ENCODE measurements around the gene GPX5. TPM values are rescaled to one million over a fixed set of nuclear protein-coding genes. Genes with fewer than 3 reads are reported as not detected.

GPX5 gene
- total RNA-seq, 2 experiments from 2014 or later: 0.09 TPM; not detected in 1

DNA sequence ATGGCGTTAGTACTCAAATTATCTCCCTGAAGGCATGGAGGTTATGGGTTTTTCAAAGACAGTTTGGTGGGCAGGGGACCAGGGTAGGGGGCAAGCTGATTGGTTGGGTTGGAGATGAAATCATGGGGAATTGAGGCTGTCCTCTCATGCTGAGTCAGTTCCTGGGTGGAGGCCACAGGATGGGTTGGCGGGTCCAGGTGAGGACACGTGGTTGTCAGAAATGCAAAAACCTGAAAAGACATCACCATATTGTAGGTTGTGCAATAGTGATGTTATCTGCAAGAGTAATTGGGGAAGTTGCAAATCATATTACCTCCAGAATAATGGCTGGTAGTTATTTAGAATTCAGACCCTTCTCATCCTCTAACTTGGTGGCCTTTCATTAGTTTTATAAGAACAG is 40.2 kb upstream of the GPX5 start:
- intact Hi-C loops (cut with micrococcal nuclease; ENCODE audit: unreplicated experiment): no loop called here
- no peak overlapping the region for H3K4me2 ChIP-seq (ENCODE audit: low read length)
- no peak overlapping the region for H3K4me3 ChIP-seq (ENCODE audit: low read depth, low read length, poor library complexity, severe bottlenecking)
- H3K4me1 ChIP-seq (ENCODE audit: insufficient read depth, low read length, poor library complexity, severe bottlenecking): no peaks in the 10 kb centered on the region
- POLR2A ChIA-PET: no interaction called here
- H3K9me2 ChIP-seq (ENCODE audit: insufficient read depth, low read length): no peaks in the 10 kb centered on the region
- CTCF ChIA-PET (ENCODE audit: unreplicated experiment): no interaction called here
- H3K27ac ChIP-seq (ENCODE audit: low read depth, low read length, poor library complexity, severe bottlenecking): no peak overlapping the region
- no peak overlapping the region for H2AFZ ChIP-seq (ENCODE audit: low read length)
- no peak for DNase-seq (ENCODE audit: low spot score)
- no TSS peak for BruUV-seq (replicated peaks)
- no peak for TF ChIP-seq EZH2phosphoT487 (IDR thresholded peaks at IDR 0.05; ENCODE audit: borderline replicate concordance, low read depth, low read length)
- TF ChIP-seq, protein P1, sequence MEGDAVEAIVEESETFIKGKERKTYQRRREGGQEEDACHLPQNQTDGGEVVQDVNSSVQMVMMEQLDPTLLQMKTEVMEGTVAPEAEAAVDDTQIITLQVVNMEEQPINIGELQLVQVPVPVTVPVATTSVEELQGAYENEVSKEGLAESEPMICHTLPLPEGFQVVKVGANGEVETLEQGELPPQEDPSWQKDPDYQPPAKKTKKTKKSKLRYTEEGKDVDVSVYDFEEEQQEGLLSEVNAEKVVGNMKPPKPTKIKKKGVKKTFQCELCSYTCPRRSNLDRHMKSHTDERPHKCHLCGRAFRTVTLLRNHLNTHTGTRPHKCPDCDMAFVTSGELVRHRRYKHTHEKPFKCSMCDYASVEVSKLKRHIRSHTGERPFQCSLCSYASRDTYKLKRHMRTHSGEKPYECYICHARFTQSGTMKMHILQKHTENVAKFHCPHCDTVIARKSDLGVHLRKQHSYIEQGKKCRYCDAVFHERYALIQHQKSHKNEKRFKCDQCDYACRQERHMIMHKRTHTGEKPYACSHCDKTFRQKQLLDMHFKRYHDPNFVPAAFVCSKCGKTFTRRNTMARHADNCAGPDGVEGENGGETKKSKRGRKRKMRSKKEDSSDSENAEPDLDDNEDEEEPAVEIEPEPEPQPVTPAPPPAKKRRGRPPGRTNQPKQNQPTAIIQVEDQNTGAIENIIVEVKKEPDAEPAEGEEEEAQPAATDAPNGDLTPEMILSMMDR (conservative IDR thresholded peaks at IDR 0.05; ENCODE audit: low read length): no peak
- no peaks in the 10 kb centered on the region for H3K36me3 ChIP-seq (ENCODE audit: insufficient read depth, low read length)
- no peaks in the 10 kb centered on the region for H4K20me1 ChIP-seq (ENCODE audit: insufficient read depth, low read length)
- H3K9me3 ChIP-seq (ENCODE audit: low read length): no peaks in the 10 kb centered on the region
- H3K79me2 ChIP-seq (ENCODE audit: insufficient read depth, low read depth, low read length): no peaks in the 10 kb centered on the region

GRCh38 chr6:28486533-28486932 is 39.1 kb upstream of the GPX5 start:
- intact Hi-C loops (cut with micrococcal nuclease; ENCODE audit: unreplicated experiment): no loop called here
- H3K9me2 ChIP-seq (ENCODE audit: insufficient read depth, low read length): no peaks in the 10 kb centered on the region
- no peaks in the 10 kb centered on the region for H3K4me1 ChIP-seq (ENCODE audit: insufficient read depth, low read length, poor library complexity, severe bottlenecking)
- TF ChIP-seq, protein P1 (conservative IDR thresholded peaks at IDR 0.05; ENCODE audit: low read length): no peak
- TF ChIP-seq EZH2phosphoT487 (IDR thresholded peaks at IDR 0.05; ENCODE audit: borderline replicate concordance, low read depth, low read length): no peak
- H3K4me3 ChIP-seq (ENCODE audit: low read depth, low read length, poor library complexity, severe bottlenecking): no peak overlapping the region
- no peak overlapping the region for H3K4me2 ChIP-seq (ENCODE audit: low read length)
- no peaks in the 10 kb centered on the region for H3K9me3 ChIP-seq (ENCODE audit: low read length)
- no peak for DNase-seq (ENCODE audit: low spot score)
- H3K27ac ChIP-seq (ENCODE audit: low read depth, low read length, poor library complexity, severe bottlenecking): no peak overlapping the region
- no peaks in the 10 kb centered on the region for H3K36me3 ChIP-seq (ENCODE audit: insufficient read depth, low read length)
- no TSS peak for BruUV-seq (replicated peaks)
- no peaks in the 10 kb centered on the region for H4K20me1 ChIP-seq (ENCODE audit: insufficient read depth, low read length)
- ChIA-PET CTCF (ENCODE audit: unreplicated experiment) (no interaction called here), POLR2A (no interaction called here)
- no peak overlapping the region for H2AFZ ChIP-seq (ENCODE audit: low read length)
- H3K79me2 ChIP-seq (ENCODE audit: insufficient read depth, low read depth, low read length): no peaks in the 10 kb centered on the region

DNA sequence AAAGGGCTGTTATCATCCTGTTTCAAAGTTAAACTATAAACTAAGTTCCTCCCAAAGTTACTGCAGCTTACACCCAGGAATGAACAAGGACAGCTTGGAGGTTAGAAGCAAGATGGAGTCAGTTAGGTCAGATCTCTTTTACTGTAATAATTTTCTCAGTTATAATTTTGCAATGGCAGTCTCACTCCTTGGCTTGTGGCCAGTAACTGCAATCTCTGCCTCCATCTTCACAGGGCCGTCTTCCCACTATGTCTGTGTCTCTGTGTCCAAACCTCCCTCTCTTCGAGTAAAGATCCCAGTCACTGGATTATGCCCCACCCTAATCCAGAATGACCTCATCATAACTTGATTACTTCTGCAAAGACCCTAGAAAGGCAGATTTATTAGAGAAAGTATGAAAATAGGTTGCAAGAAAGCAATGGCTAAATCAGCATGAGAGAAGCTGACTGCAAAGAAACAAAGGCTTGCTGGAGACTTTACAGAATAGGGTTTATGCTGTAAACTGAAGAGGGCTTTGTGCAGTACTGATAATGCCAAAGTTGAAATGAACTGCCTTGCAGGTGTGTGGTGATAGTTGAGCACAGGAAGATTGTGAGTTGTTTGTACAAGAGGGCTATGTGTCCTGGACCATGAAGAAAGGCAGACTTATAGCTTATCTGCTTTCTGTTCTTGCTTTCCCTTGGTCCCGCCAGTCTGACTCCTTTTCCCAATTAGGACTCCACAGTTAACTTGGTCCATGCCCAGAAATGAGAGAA is 38.5 kb upstream of the GPX5 start:
- Histone ChIP-seq H3K4me2 (ENCODE audit: low read length) (no peak overlapping the region), H2AFZ (ENCODE audit: low read length) (no peak overlapping the region), H3K27ac (ENCODE audit: low read depth, low read length, poor library complexity, severe bottlenecking) (no peak overlapping the region), H4K20me1 (ENCODE audit: insufficient read depth, low read length) (no peaks in the 10 kb centered on the region), H3K4me3 (ENCODE audit: low read depth, low read length, poor library complexity, severe bottlenecking) (no peak overlapping the region), H3K9me2 (ENCODE audit: insufficient read depth, low read length) (no peaks in the 10 kb centered on the region), H3K9me3 (ENCODE audit: low read length) (no peaks in the 10 kb centered on the region), H3K79me2 (ENCODE audit: insufficient read depth, low read depth, low read length) (no peaks in the 10 kb centered on the region), H3K36me3 (ENCODE audit: insufficient read depth, low read length) (no peaks in the 10 kb centered on the region), H3K4me1 (ENCODE audit: insufficient read depth, low read length, poor library complexity, severe bottlenecking) (no peaks in the 10 kb centered on the region)
- ChIA-PET CTCF (ENCODE audit: unreplicated experiment) (no interaction called here), POLR2A (no interaction called here)
- no peak for TF ChIP-seq EZH2phosphoT487 (IDR thresholded peaks at IDR 0.05; ENCODE audit: borderline replicate concordance, low read depth, low read length)
- TF ChIP-seq, protein P1 (conservative IDR thresholded peaks at IDR 0.05; ENCODE audit: low read length): no peak
- DNase-seq (ENCODE audit: low spot score): no peak
- intact Hi-C loops (cut with micrococcal nuclease; ENCODE audit: unreplicated experiment): no loop called here
- no TSS peak for BruUV-seq (replicated peaks)

Measured in OCI-LY7 (cell line).